Measurements from ENCODE around the gene MAP4K1. TPM values are rescaled to one million over a fixed set of nuclear protein-coding genes. Genes with fewer than 3 reads are reported as not detected.

Gene MAP4K1
- total RNA-seq, 4 donors from 2014 or later, result 0.31 to 0.97 (median 0.78) TPM; not detected in 1

- Histone ChIP-seq H3K9me3 (no peaks in the 10 kb centered on the region), H3K4me1 (peaks cover 36 to 41% of the 10 kb centered on the region in 2 donors), H3K27ac (peak within 1 kb of the TSS; percentile 98 to 100 (median 99)), H3K27me3 (no peaks in the 10 kb centered on the region), H3K4me3 (peak within 1 kb of the TSS; percentile 90 to 100 (median 100)), H3K36me3 (no peaks in the 10 kb centered on the region)
- intact Hi-C loops (cut with DNase I; ENCODE audit: low total_unique reads) (loop anchor here (5.0 to 10.0 kb wide), 2 partner anchors 67 to 85 kb away; no protein-coding TSS in a partner anchor), in situ Hi-C loops (cut with MboI; ENCODE audit: low sequenced_read_pairs in 4 of 4) (loop anchor here in 2 of 4 donors (10.0 to 25.0 kb wide), 2 partner anchors 47 to 190 kb away; partner anchors contain the start of genes ECH1 (in 1 of the 2) and HNRNPL (in 1 of the 2))
- ATAC-seq (peak; percentile 68 to 81), DNase-seq (peak; percentile 97 to 98)
- TF ChIP-seq CTCF (IDR thresholded peaks at IDR 0.05 in 4 of 5, conservative IDR thresholded peaks at IDR 0.05 in 1 of 5), result no peak
- peak; percentile 100 for TF ChIP-seq POLR2A (IDR thresholded peaks at IDR 0.05)
These were observed 29.7 kb upstream of the MAP4K1 start, which contains the start of gene ACTN4 for GRCh38 chr19:38647368-38647965. Gene ACTN4, plus strand, starts transcription at chr19:38647649. Its CDS starts 97 bp downstream, at chr19:38647746.

DNA sequence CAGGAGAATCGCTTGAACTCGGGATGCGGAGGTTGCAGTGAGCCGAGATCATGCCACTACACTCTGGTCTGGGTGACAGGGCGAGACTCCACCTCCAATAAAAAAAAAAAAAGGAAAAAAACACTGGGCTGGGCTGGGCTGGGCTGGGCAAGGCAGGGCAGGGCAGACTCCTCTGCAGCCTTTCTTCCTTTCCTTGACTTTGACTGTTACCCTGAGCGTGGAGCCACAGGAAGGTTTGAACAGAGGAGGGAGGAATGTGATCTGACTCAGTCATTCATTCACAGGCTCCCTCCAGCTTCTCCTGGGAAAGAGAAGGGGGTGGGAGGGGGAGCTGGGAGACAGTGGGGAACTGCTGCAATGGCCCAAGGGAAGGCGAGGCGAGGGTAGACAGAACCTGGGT is 27.0 kb upstream of the MAP4K1 start:
- Histone ChIP-seq H3K9me3 (no peaks in the 10 kb centered on the region), H3K36me3 (no peaks in the 10 kb centered on the region), H3K27ac (no peak overlapping the region), H3K4me1 (peaks cover 13% of the 10 kb centered on the region in 2 donors), H3K4me3 (no peak overlapping the region), H3K27me3 (no peaks in the 10 kb centered on the region)
- intact Hi-C loops (cut with DNase I; ENCODE audit: low total_unique reads) (loop anchor here (5.0 to 10.0 kb wide), 2 partner anchors 70 to 88 kb away; no protein-coding TSS in a partner anchor), in situ Hi-C loops (cut with MboI; ENCODE audit: low sequenced_read_pairs in 4 of 4) (loop anchor here in 2 of 4 donors (10.0 to 25.0 kb wide), 2 partner anchors 50 to 193 kb away; partner anchors contain the start of genes ECH1 (in 1 of the 2) and HNRNPL (in 1 of the 2))
- no peak for TF ChIP-seq CTCF (IDR thresholded peaks at IDR 0.05 in 4 of 5, conservative IDR thresholded peaks at IDR 0.05 in 1 of 5)
- TF ChIP-seq POLR2A (IDR thresholded peaks at IDR 0.05), result no peak
- DNase-seq, result no peak
- ATAC-seq, result no peak

- DNase-seq (no peak), ATAC-seq (no peak)
- Histone ChIP-seq H3K4me3 (no peak overlapping the region), H3K36me3 (peaks cover 0 to 6% of the 10 kb centered on the region in 2 donors), H3K9me3 (no peaks in the 10 kb centered on the region), H3K27ac (peak overlapping the region in 3 of 4 donors; percentile 17 to 72 (median 41)), H3K4me1 (peaks cover 5 to 6% of the 10 kb centered on the region in 2 donors), H3K27me3 (no peaks in the 10 kb centered on the region)
- intact Hi-C loops (cut with DNase I; ENCODE audit: low total_unique reads) (loop anchor here (10.0 kb wide), 1 partner anchor 73 kb away; no protein-coding TSS in a partner anchor), in situ Hi-C loops (cut with MboI; ENCODE audit: low sequenced_read_pairs in 4 of 4) (loop anchor here in 2 of 4 donors (10.0 to 25.0 kb wide), 2 partner anchors 53 to 195 kb away; partner anchors contain the start of genes ECH1 (in 1 of the 2) and HNRNPL (in 1 of the 2))
- TF ChIP-seq CTCF (IDR thresholded peaks at IDR 0.05 in 4 of 5, conservative IDR thresholded peaks at IDR 0.05 in 1 of 5), result no peak
- TF ChIP-seq POLR2A (IDR thresholded peaks at IDR 0.05), result no peak
These were observed 24.4 kb upstream of the MAP4K1 start for GRCh38 chr19:38642176-38642575.

GRCh38 chr19:38640368-38640767 is 22.6 kb upstream of the MAP4K1 start:
- peak overlapping the region; percentile 38 to 77 (median 69) for H3K27ac ChIP-seq
- no peak overlapping the region for H3K4me3 ChIP-seq
- intact Hi-C loops (cut with DNase I; ENCODE audit: low total_unique reads), result loop anchor here (10.0 kb wide), 1 partner anchor 74 kb away; no protein-coding TSS in a partner anchor

More at GRCh38 chr19:38640368-38640767, 22.6 kb upstream of the MAP4K1 start:
- Histone ChIP-seq H3K36me3 (peaks cover 0 to 17% of the 10 kb centered on the region in 2 donors), H3K9me3 (no peaks in the 10 kb centered on the region), H3K4me1 (peaks cover 0 to 6% of the 10 kb centered on the region in 2 donors), H3K27me3 (no peaks in the 10 kb centered on the region)
- DNase-seq, result no peak
- in situ Hi-C loops (cut with MboI; ENCODE audit: low sequenced_read_pairs in 4 of 4), result loop anchor here in 2 of 4 donors (10.0 to 25.0 kb wide), 2 partner anchors 54 to 197 kb away; partner anchors contain the start of genes ECH1 (in 1 of the 2) and HNRNPL (in 1 of the 2)
- peak in 1 of 2 donors; percentile 45 for ATAC-seq
- TF ChIP-seq CTCF (IDR thresholded peaks at IDR 0.05 in 4 of 5, conservative IDR thresholded peaks at IDR 0.05 in 1 of 5) (peak in 1 of 5 experiments; percentile 7), POLR2A (IDR thresholded peaks at IDR 0.05) (peak in 1 of 2 donors; percentile 38)

All from gastrocnemius medialis (tissue), 4 donors.